ENCODE data around the gene RICTOR. TPM values are rescaled to one million over a fixed set of nuclear protein-coding genes. Genes with fewer than 3 reads are reported as not detected.
A peak's percentile ranks its signal among the peaks of the same experiment; 100 is the strongest.

The RICTOR gene
- total and polyA plus RNA-seq, 3 donors from 2014 or later: 14.4 to 61.8 (median 57.7) TPM

GRCh38 chr5:39024884-39025283, 49.3 kb downstream of the RICTOR start:
- Histone ChIP-seq H3K4me3 (no peak overlapping the region), H3K4me1 (peaks cover 4% of the 10 kb centered on the region), H3K27ac (no peak overlapping the region), H3K9me3 (no peaks in the 10 kb centered on the region), H3K27me3 (no peaks in the 10 kb centered on the region), H3K36me3 (ENCODE audit: low read depth, missing control alignments) (no peaks in the 10 kb centered on the region)
- intact Hi-C loops (cut with DNase I; ENCODE audit: low total_unique reads): no loop called here
- TF ChIP-seq POLR2A (IDR thresholded peaks at IDR 0.05): no peak
- TF ChIP-seq CTCF (IDR thresholded peaks at IDR 0.05): no peak
- no peak for DNase-seq

- H3K4me3 ChIP-seq: no peak overlapping the region
- H3K9me3 ChIP-seq: no peaks in the 10 kb centered on the region
- H3K4me1 ChIP-seq: peaks cover 4% of the 10 kb centered on the region
- TF ChIP-seq CTCF (IDR thresholded peaks at IDR 0.05) (no peak), POLR2A (IDR thresholded peaks at IDR 0.05) (no peak)
- no peaks in the 10 kb centered on the region for H3K27me3 ChIP-seq
- WGBS, 2 donors: 84 to 90% methylated on average over 7 of the region's 7 CpGs
- no peak overlapping the region for H3K27ac ChIP-seq
- DNase-seq: peak; percentile 38
- H3K36me3 ChIP-seq (ENCODE audit: low read depth, missing control alignments): no peaks in the 10 kb centered on the region
- intact Hi-C loops (cut with DNase I; ENCODE audit: low total_unique reads): no loop called here
Measured at GRCh38 chr5:39024005-39024404, 50.2 kb downstream of the RICTOR start.

- peaks cover 4% of the 10 kb centered on the region for H3K4me1 ChIP-seq
- no peak overlapping the region for H3K27ac ChIP-seq
- no peak for DNase-seq
- H3K36me3 ChIP-seq (ENCODE audit: low read depth, missing control alignments): no peaks in the 10 kb centered on the region
- WGBS, 2 donors: 75 to 79% methylated on average over 4 of the region's 4 CpGs
- H3K9me3 ChIP-seq: no peaks in the 10 kb centered on the region
- TF ChIP-seq CTCF (IDR thresholded peaks at IDR 0.05): no peak
- intact Hi-C loops (cut with DNase I; ENCODE audit: low total_unique reads): no loop called here
- H3K27me3 ChIP-seq: no peaks in the 10 kb centered on the region
- no peak overlapping the region for H3K4me3 ChIP-seq
Measured at GRCh38 chr5:39023121-39023520, 51.1 kb downstream of the RICTOR start.

- Histone ChIP-seq H3K27me3 (no peaks in the 10 kb centered on the region), H3K4me3 (no peak overlapping the region), H3K27ac (no peak overlapping the region), H3K4me1 (peaks cover 4% of the 10 kb centered on the region), H3K36me3 (ENCODE audit: low read depth, missing control alignments) (no peaks in the 10 kb centered on the region), H3K9me3 (no peaks in the 10 kb centered on the region)
- TF ChIP-seq CTCF (IDR thresholded peaks at IDR 0.05) (no peak), POLR2A (IDR thresholded peaks at IDR 0.05) (no peak)
- intact Hi-C loops (cut with DNase I; ENCODE audit: low total_unique reads): no loop called here
- DNase-seq: no peak
- WGBS, 2 donors: 92 to 93% methylated on average over 4 of the region's 4 CpGs
Measured at GRCh38 chr5:39022151-39022550, 52.0 kb downstream of the RICTOR start.

GRCh38 chr5:39021413-39021812, 52.8 kb downstream of the RICTOR start:
- H3K9me3 ChIP-seq: no peaks in the 10 kb centered on the region
- peaks cover 4% of the 10 kb centered on the region for H3K4me1 ChIP-seq
- H3K27ac ChIP-seq: no peak overlapping the region
- H3K4me3 ChIP-seq: no peak overlapping the region
- H3K36me3 ChIP-seq (ENCODE audit: low read depth, missing control alignments): no peaks in the 10 kb centered on the region
- no peaks in the 10 kb centered on the region for H3K27me3 ChIP-seq
- WGBS, 2 donors: 23 to 55% methylated on average over 1 of the region's 1 CpG
- no peak for TF ChIP-seq POLR2A (IDR thresholded peaks at IDR 0.05)
- TF ChIP-seq CTCF (IDR thresholded peaks at IDR 0.05): no peak
- no peak for DNase-seq
- intact Hi-C loops (cut with DNase I; ENCODE audit: low total_unique reads): no loop called here
